Endometrial microvascular endothelial cells (primary cell): ENCODE measurements around the gene DHODH. TPM values are rescaled to one million over a fixed set of nuclear protein-coding genes. Genes with fewer than 3 reads are reported as not detected.

ENCODE experiments used
- total RNA-seq: library from RNA; depleted of rRNA; stranded (reverse); fragments of >200 nt; gene quantifications from one replicate; pipeline ENCODE4 v1.2.3, GENCODE V29; 2015; ENCODE audit errors: inconsistent ontology term

The DHODH gene
- total RNA-seq, 1 donor from 2014 or later, result 8.8 TPM

Other genes starting within 250 kb of the DHODH start
- gene AP1G1, start 199.9 kb upstream of the DHODH start, total RNA-seq, result 67.8 TPM
- 14.0 TPM for gene ATXN1L, start 162.8 kb upstream of the DHODH start, total RNA-seq
- gene ZNF821, start 124.6 kb upstream of the DHODH start, total RNA-seq, result 10.5 TPM
- gene IST1, start 113.2 kb upstream of the DHODH start, total RNA-seq, result 204 TPM
- gene PKD1L3, start 8.3 kb upstream of the DHODH start, total RNA-seq, result not detected
- not detected for gene HP, start 45.8 kb downstream of the DHODH start, total RNA-seq
- not detected for gene HPR, start 54.5 kb downstream of the DHODH start, total RNA-seq
- 16.1 TPM for gene TXNL4B, start 84.9 kb downstream of the DHODH start, total RNA-seq
- 39.6 TPM for gene DHX38, start 85.1 kb downstream of the DHODH start, total RNA-seq
- not detected for gene PMFBP1, start 163.4 kb downstream of the DHODH start, total RNA-seq